ENCODE measurements around the gene CACNB2.
"Not testable (repeated sequence)": the region's sequence is repeated elsewhere in the genome, so short reads cannot be mapped to it uniquely, and the experiment has no call there.

Gene CACNB2

DNA sequence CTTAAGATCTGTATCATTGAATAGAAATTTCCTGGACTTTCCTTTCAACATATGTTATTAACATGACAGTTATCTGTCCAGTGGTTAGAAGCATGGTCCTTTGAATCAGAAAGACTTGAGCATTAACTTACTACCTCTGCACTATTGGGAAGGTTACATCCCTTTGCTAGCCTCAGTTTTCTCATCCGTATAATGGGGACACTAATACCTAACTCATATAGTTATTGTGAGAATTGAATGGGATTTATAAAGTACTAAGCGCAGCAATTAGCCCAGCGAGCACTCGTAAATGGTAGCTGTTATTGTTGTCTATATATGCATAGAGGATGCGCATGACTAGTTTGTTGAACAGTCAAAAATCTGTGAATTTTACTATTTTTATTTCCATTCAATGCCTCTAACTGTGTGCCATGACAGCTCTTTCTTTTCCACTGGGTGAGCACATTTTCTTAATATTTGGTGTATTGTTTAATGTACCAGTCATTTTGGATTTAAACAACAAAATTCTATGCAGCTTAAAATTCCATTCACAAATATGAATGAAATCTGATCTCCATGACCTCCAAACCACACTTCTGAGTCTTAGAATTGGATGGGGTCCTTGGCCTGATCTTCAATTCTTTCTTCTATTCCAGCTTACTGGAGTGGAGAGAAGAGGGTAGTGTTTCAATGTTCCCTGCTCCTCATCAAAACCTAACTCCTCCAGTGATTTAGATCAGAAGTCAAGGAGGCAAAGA is 65.0 kb downstream of the CACNB2 start:
- Histone ChIP-seq H3K79me2 (ENCODE audit: control insufficient read depth, low read length) (no peaks in the 10 kb centered on the region), H3K36me3 (ENCODE audit: control insufficient read depth, low read length) (no peaks in the 10 kb centered on the region), H3K9me3 (ENCODE audit: control insufficient read depth, insufficient read depth, low read length) (no peaks in the 10 kb centered on the region), H3K9me2 (replicated peaks; ENCODE audit: control insufficient read depth, low read length) (no peaks in the 10 kb centered on the region), H3K27me3 (ENCODE audit: control insufficient read depth, low read length) (no peaks in the 10 kb centered on the region), H3K4me1 (ENCODE audit: control insufficient read depth, low read length) (peaks cover 9% of the 10 kb centered on the region), H3K4me2 (ENCODE audit: low read length) (no peak overlapping the region), H4K20me1 (ENCODE audit: control insufficient read depth, insufficient read depth, low read depth, low read length) (no peaks in the 10 kb centered on the region), H3K27ac (ENCODE audit: low read depth, low read length) (no peak overlapping the region), H3K4me3 (ENCODE audit: low read length) (no peak overlapping the region), H3F3A (ENCODE audit: control insufficient read depth, insufficient read depth) (no peaks in the 10 kb centered on the region)
- TF ChIP-seq EZH2phosphoT487 (IDR thresholded peaks at IDR 0.05; ENCODE audit: borderline replicate concordance, low read length) (no peak), CTCF (IDR thresholded peaks at IDR 0.05; ENCODE audit: low read depth, low read length, poor library complexity, severe bottlenecking) (no peak)

DNA sequence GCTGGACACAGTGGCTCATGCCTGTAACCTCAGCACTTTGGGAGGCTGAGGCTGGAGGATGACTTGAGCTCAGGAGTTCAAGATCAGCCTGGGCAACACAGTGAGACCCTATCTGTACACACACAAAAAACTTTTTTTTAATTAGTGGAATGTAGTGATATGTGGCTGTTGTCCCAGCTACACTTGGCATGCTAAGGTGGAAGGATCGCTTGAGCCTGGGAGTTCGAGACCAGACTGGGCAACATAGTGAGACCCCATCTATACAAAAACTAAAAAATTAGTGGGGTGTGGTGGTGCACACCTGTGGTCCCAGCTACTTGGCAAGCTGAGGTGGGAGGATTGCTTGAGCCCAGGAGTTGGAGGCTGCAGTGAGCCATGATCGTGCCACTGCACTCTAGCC is 68.0 kb downstream of the CACNB2 start:
- not testable (repeated sequence) for H3K4me3 ChIP-seq (ENCODE audit: low read length); H3K9me2 ChIP-seq (replicated peaks; ENCODE audit: control insufficient read depth, low read length); H3K27ac ChIP-seq (ENCODE audit: low read depth, low read length); H3K79me2 ChIP-seq (ENCODE audit: control insufficient read depth, low read length); H3K4me2 ChIP-seq (ENCODE audit: low read length); H4K20me1 ChIP-seq (ENCODE audit: control insufficient read depth, insufficient read depth, low read depth, low read length); H3K9me3 ChIP-seq (ENCODE audit: control insufficient read depth, insufficient read depth, low read length); H3K4me1 ChIP-seq (ENCODE audit: control insufficient read depth, low read length); H3F3A ChIP-seq (ENCODE audit: control insufficient read depth, insufficient read depth); H3K27me3 ChIP-seq (ENCODE audit: control insufficient read depth, low read length); H3K36me3 ChIP-seq (ENCODE audit: control insufficient read depth, low read length)

DNA sequence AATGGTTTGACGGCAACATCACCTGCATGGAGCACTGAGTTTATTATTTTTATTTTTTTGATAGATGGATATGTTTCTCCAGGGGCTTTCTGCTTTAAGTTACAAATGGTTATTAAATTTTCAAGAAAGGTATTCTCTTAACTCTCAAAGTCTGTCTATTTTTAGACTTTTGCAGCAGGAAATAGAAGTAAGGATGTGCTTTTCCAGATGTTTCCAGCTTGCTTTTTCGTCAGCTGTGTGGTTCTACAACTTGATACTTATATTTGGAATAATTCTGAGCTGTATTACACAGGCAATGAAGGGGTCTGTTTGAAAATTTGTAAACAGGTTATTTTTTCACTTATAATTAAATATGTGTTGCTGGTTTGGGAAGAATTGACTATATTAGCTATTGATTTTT is 69.0 kb downstream of the CACNB2 start:
- Histone ChIP-seq H3K4me2 (ENCODE audit: low read length) (no peak overlapping the region), H4K20me1 (ENCODE audit: control insufficient read depth, insufficient read depth, low read depth, low read length) (no peaks in the 10 kb centered on the region), H3K9me3 (ENCODE audit: control insufficient read depth, insufficient read depth, low read length) (no peaks in the 10 kb centered on the region), H3K9me2 (replicated peaks; ENCODE audit: control insufficient read depth, low read length) (no peaks in the 10 kb centered on the region), H3K4me1 (ENCODE audit: control insufficient read depth, low read length) (no peaks in the 10 kb centered on the region), H3F3A (ENCODE audit: control insufficient read depth, insufficient read depth) (no peaks in the 10 kb centered on the region), H3K27me3 (ENCODE audit: control insufficient read depth, low read length) (no peaks in the 10 kb centered on the region), H3K79me2 (ENCODE audit: control insufficient read depth, low read length) (no peaks in the 10 kb centered on the region), H3K4me3 (ENCODE audit: low read length) (no peak overlapping the region), H3K27ac (ENCODE audit: low read depth, low read length) (no peak overlapping the region), H3K36me3 (ENCODE audit: control insufficient read depth, low read length) (no peaks in the 10 kb centered on the region)
- no peak for TF ChIP-seq EZH2phosphoT487 (IDR thresholded peaks at IDR 0.05; ENCODE audit: borderline replicate concordance, low read length)
- TF ChIP-seq CTCF (IDR thresholded peaks at IDR 0.05; ENCODE audit: low read depth, low read length, poor library complexity, severe bottlenecking), result no peak

- Histone ChIP-seq H3K27ac (ENCODE audit: low read depth, low read length) (no peak overlapping the region), H3K36me3 (ENCODE audit: control insufficient read depth, low read length) (no peaks in the 10 kb centered on the region), H3F3A (ENCODE audit: control insufficient read depth, insufficient read depth) (no peaks in the 10 kb centered on the region), H3K9me3 (ENCODE audit: control insufficient read depth, insufficient read depth, low read length) (no peaks in the 10 kb centered on the region), H4K20me1 (ENCODE audit: control insufficient read depth, insufficient read depth, low read depth, low read length) (no peaks in the 10 kb centered on the region), H3K4me2 (ENCODE audit: low read length) (no peak overlapping the region), H3K27me3 (ENCODE audit: control insufficient read depth, low read length) (no peaks in the 10 kb centered on the region), H3K79me2 (ENCODE audit: control insufficient read depth, low read length) (no peaks in the 10 kb centered on the region), H3K4me3 (ENCODE audit: low read length) (no peak overlapping the region), H3K9me2 (replicated peaks; ENCODE audit: control insufficient read depth, low read length) (no peaks in the 10 kb centered on the region), H3K4me1 (ENCODE audit: control insufficient read depth, low read length) (no peaks in the 10 kb centered on the region)
- TF ChIP-seq CTCF (IDR thresholded peaks at IDR 0.05; ENCODE audit: low read depth, low read length, poor library complexity, severe bottlenecking) (no peak), EZH2phosphoT487 (IDR thresholded peaks at IDR 0.05; ENCODE audit: borderline replicate concordance, low read length) (no peak)
These were observed 70.5 kb downstream of the CACNB2 start for GRCh38 chr10:18210711-18211110.

Measured in DOHH2 (cell line).